C4-2B (cell line): ENCODE data around the gene ST3GAL2.
A peak's percentile ranks its signal among the peaks of the same experiment; 100 is the strongest.
"Not testable (repeated sequence)": the region's sequence is repeated elsewhere in the genome, so short reads cannot be mapped to it uniquely, and the experiment has no call there.

Experiments
- H3K27ac ChIP-seq: fragments of 450-650 bp; 2 replicates; pipeline ENCODE4 v1.5.1; 2017
- ZFX ChIP-seq: fragments of 450-650 bp; IDR thresholded peaks from 2 replicates; pipeline ENCODE4 v1.6.1; 2017
- TF ChIP-seq, protein P1 (sequence below): fragments of 450-650 bp; conservative IDR thresholded peaks from 2 replicates; pipeline ENCODE4 v1.5.1; 2017; ENCODE audit warnings: mild to moderate bottlenecking

Gene ST3GAL2

DNA sequence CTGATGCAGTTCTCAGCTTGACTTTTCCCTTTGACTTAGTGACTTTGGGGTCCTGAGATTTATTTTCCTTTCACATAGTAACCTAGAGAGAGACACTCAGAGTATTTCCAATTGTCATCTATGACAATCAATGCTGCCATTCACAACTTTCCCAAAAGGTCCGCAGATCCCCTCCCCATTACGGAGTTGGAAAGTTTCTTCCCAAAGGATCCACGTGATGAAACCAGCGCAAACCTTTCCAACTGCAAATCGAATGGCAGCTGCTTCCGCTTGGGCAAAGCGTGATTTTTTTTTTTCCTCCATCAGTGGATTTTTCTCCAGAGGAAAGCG, 15.0 kb upstream of the ST3GAL2 start:
- H3K27ac ChIP-seq, result peak overlapping the region; percentile 98
- TF ChIP-seq, protein P1, sequence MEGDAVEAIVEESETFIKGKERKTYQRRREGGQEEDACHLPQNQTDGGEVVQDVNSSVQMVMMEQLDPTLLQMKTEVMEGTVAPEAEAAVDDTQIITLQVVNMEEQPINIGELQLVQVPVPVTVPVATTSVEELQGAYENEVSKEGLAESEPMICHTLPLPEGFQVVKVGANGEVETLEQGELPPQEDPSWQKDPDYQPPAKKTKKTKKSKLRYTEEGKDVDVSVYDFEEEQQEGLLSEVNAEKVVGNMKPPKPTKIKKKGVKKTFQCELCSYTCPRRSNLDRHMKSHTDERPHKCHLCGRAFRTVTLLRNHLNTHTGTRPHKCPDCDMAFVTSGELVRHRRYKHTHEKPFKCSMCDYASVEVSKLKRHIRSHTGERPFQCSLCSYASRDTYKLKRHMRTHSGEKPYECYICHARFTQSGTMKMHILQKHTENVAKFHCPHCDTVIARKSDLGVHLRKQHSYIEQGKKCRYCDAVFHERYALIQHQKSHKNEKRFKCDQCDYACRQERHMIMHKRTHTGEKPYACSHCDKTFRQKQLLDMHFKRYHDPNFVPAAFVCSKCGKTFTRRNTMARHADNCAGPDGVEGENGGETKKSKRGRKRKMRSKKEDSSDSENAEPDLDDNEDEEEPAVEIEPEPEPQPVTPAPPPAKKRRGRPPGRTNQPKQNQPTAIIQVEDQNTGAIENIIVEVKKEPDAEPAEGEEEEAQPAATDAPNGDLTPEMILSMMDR, result no peak
- no peak for TF ChIP-seq ZFX

DNA sequence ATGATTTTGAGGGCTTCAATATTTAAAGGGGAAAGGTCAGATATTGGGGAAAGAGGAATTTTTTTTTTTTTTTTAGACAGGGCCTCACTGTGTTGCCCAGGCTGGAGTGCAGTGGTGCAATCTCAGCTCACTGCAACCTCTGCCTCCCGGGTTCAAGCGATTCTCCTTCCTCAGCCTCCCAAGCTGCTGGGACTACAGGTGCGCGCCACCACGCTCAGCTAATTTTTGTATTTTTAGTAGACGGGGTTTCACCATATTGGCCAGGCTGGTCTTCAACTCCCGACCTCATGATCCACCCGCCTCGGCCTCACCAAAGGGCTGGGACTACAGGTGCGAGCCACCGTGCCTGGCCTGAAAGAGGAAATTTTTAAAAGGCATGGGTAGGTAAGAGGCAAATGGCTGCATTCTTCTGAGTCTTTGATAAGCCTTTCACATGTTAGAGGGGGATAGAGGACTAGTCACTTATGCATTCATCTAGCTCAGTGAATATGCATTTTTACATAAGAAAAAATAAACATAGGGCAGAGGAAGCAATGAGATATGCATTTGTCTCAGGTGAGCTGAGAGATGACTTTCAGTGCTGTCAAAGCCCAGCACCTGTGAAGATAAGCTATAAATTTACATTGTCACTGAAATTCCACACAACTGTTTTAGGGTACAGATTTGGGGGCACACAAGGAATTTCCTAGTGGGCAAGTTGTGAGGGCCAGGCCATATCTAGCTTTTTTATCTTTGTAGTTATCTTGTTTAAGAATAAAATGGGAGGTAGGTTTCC, 14.4 kb upstream of the ST3GAL2 start:
- TF ChIP-seq ZFX, result no peak
- TF ChIP-seq, protein P1, result no peak
- H3K27ac ChIP-seq, result peak overlapping the region; percentile 98; the same call in 1 of the 2 replicates

DNA sequence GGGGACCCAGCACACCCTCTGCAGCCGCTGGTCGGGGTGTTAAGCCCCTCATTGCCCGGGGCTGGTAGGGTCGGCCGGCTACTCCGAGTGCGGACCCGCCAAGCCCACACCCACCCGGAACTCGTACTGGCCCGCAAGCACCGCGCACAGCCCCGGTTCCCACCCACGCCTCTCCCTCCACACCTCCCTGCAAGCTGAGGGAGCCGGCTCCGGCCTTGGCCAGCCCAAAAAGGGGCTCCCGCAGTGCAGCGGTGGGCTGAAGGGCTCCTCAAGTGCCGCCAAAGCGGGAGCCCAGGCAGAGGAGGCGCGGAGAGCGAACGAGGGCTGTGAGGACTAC, 12.1 kb upstream of the ST3GAL2 start:
- not testable (repeated sequence) for H3K27ac ChIP-seq

DNA sequence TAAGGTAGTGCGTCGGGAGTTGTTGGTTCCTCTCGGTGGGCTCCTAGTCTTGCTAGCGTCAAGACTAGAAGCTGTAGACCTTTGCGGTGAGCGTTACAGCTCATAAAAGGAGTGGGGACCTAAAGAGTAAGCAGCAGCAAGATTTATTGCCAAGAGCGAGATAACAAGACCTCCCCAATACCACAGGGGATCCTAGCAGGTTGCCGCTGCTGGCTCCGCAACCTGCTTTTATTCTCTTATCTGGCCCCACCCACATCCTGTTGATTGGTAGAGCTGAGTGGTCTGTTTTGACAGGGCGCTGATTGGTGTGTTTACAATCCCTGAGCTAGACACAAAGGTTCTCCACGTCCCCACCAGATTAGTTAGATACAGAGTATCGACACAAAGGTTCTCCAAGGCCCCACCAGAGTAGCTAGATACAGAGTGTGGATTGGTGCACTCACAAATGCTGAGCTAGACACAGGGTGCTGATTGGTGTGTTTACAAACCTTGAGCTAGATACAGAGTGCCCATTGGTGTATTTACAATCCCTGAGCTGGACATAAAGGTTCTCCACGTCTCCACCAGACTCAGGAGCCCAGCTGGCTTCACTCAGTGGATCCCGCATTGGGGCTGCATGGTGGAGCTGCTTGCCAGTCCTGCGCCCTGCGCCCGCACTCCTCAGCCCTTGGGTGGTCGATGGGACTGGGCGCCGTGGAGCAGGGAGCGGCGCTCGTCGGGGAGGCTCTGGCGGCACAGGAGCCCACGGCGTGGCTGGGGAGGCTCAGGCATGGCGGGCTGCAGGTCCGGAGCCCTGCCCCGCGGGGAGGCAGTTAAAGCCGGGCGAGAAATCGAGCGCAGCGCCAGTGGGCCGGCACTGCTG, 11.5 kb upstream of the ST3GAL2 start:
- H3K27ac ChIP-seq, result not testable (repeated sequence)

DNA sequence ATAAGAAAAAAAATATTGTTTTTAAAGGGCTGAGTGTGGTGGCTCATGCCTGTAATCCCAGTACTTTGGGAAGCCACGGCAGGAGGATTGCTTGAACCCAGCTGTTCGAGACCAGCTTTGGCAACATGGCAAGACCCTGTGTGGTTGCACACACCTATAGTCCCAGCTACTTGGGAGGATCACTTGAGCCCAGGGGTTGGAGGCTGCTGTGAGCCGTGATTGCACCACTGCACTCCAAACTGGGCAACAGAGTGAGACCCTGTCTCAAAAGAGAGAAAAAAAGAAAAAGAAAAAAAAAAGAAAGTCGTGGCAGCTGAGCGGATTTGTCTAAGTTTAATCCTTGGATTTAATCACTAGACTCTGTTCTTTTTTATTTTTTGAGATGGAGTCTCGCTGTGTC, 9.2 kb upstream of the ST3GAL2 start:
- TF ChIP-seq ZFX, result no peak
- H3K27ac ChIP-seq, result no peak overlapping the region

DNA sequence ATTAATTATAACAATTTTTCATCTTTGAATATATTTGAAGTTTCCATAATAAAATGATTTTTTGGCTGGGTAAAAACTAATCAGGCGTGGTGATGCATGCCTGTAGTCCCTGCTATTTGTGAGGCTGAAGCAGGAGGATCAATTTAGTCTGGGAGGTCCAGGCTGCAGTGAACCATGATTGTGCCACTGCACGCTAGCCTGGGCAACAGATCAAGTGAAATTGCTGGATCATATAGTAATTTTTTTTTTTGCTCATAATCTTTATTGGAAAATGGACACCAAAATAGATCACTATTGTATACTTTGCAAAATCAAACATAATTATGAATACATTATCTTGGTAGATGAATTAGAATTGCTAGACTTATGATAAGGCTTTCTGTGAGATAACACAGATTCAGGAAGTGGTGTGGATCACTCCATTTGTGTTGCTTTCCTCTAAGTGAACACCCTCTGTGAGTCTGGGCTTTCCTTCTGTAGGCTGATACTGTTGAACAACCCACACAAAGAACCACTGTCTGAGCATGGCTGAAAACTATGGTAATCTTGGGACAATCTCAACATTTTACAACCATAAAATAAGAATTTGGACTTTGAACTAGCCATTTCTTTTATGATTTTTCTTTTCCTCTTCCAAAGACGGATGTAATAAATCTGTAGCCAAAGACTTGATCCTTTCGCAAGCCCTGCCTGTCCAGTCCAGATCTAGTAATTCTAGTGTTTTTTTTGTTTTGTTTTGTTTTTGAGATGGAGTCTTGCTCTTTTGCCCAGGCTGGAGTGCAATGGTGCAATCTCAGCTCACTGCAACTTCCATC, 5.6 kb upstream of the ST3GAL2 start:
- no peak overlapping the region for H3K27ac ChIP-seq

DNA sequence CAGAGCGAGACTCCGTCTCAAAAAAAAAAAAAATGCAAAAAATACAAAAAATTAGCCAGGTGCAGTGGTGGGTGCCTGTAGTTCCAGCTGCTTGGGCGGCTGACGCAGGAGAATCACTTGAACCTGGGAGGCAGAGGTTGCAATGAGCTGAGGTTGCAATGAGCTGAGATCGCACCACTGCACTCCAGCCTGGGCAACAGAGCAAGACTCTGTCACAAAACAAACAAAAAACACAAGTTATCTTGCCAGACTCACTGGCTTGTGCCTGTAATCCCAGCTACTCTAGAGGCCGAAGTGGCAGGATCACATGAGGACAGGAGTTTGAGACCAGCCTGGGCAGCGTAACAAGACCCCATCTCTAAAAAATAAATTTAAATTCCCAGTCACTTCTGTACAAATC, 3.4 kb upstream of the ST3GAL2 start:
- no peak for TF ChIP-seq ZFX
- TF ChIP-seq, protein P1, result no peak
- H3K27ac ChIP-seq, result no peak overlapping the region

More for the DNA sequence above, 5.6 kb upstream of the ST3GAL2 start:
- TF ChIP-seq ZFX, result no peak
- TF ChIP-seq, protein P1, result no peak

DNA sequence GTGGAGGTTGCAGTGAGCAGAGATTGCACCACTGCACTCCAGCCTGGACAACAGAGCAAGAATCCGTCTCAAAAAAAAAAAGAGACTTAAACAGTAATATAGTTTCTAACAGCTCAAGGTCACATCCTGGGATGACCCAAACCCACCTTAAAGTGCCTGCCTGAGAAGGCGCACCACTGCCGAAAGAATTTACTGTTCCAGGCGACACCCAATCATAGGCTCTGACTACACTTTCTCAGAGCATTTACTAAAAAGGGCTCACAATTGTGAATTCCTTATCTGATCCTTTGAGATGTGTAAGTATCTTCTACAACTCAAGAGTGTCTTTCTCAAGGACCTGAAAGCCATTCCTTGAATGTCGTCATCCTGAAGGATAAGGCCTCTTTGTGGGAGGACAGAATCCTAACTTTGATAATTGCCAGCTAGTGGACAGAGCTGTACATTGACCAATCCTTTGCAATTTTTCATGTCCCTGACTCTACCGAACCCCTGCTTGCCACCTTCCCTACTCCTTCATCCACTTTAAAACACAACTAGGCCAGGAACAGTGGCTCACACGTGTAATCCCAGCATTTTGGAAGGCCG, 2.6 kb upstream of the ST3GAL2 start:
- TF ChIP-seq, protein P1, result no peak
- TF ChIP-seq ZFX, result no peak
- H3K27ac ChIP-seq, result no peak overlapping the region
